AG04450 (cell line): ENCODE results near the gene KIAA1614. TPM values are rescaled to one million over a fixed set of nuclear protein-coding genes. Genes with fewer than 3 reads are reported as not detected.

ENCODE experiments used
- CTCF ChIA-PET: fragments of 300-600, 350-600 bp; formaldehyde crosslinking; extraction: SDS; loops from one replicate; lab custom pipeline; 2022; ENCODE audit warnings: antibody characterized with exemption, inconsistent platforms; lab: Charles Lee
- POLR2A ChIA-PET: fragments of 350-600 bp; formaldehyde crosslinking; extraction: SDS; loops from one replicate; lab custom pipeline; 2021; ENCODE audit warnings: antibody characterized with exemption, inconsistent platforms; lab: Yijun Ruan, JAX
- DNase-seq: peaks from one replicate; pipeline ENCODE4 v3.0.0-alpha.2; 2011; ENCODE audit warnings: low read depth, low spot score
- H3K27ac ChIP-seq: one replicate; pipeline ENCODE4 v1.5.1; 2012; ENCODE audit warnings: low read depth, low read length, control low read depth
- H3K27me3 ChIP-seq: one replicate; pipeline ENCODE4 v1.6.0; 2012; ENCODE audit warnings: low read length; ENCODE audit not compliant: control insufficient read depth, insufficient read depth
- H3K4me3 ChIP-seq: 2 replicates; pipeline ENCODE4 v1.5.1; 2011; ENCODE audit warnings: mild to moderate bottlenecking, low read depth, low read length, control low read depth
- H3K9me3 ChIP-seq: 2 replicates; pipeline ENCODE4 v1.5.1; 2012; ENCODE audit warnings: low read length; ENCODE audit not compliant: control insufficient read depth, insufficient read depth
- CTCF ChIP-seq: IDR thresholded peaks from 2 replicates; pipeline ENCODE4 v1.5.1; 2011; ENCODE audit warnings: low read depth, low read length, control low read depth, inconsistent platforms
- polyA plus RNA-seq: library from polyadenylated mRNA; depleted of rRNA; stranded (reverse); fragments of >200 nt; gene quantifications from 2 replicates; pipeline ENCODE4 v1.2.3, GENCODE V29; 2011

Gene KIAA1614
- polyA plus RNA-seq, 1 experiment: 4.0 TPM

DNA sequence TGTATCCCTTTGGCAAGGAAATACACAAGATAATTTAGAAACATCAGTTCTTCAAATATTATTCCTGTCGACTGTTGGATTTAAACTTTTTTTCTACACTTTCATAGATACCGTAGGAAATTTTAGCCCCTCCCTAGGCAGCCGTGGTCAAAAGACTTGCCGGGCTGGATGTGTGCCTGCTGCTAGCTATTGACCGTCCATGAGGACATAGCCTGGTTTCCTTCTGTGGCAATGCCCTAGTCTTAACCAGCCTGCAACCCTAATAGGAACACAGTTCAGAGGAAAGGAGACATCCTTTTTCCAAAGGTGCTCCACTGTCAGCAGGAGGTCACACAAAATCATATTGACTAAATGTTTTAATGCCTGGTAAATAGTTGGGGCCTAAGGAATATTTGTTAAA lies 20.4 kb upstream of the KIAA1614 start:
- Histone ChIP-seq H3K27ac (no peak overlapping the region), H3K9me3 (peaks cover 1% of the 10 kb centered on the region; the same call in 1 of the 2 replicates), H3K4me3 (no peak overlapping the region), H3K27me3 (no peaks in the 10 kb centered on the region)
- DNase-seq: no peak
- CTCF ChIA-PET: interaction anchor here (0.6 to 1.4 kb wide), 4 partner anchors 11 to 377 kb away, joined by 3 to 6 read pairs (median 3); no protein-coding TSS in a partner anchor
- TF ChIP-seq CTCF: no peak
- POLR2A ChIA-PET: interaction anchor here (0.6 kb wide), 1 partner anchor 361 kb away, joined by 4 read pairs; no protein-coding TSS in a partner anchor

DNA sequence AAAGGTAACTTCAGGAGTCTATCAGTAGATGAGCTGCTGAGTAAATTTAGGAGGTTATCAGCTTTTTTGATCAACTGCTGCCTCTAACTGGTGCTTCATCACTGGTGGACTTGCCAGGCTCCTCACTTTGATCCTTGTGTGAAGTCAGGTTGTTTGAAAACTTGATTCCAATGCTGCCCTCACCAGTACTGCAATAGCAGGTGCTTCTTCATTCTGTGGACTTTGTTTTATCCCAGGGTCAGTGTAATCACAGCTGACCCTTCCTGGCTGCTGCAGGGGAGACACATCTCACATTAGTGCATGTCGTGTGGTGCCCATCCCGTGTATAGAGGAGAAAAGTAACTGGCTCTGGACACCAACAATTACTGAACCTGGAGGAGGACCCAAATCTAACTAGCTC lies 20.0 kb upstream of the KIAA1614 start:
- TF ChIP-seq CTCF: no peak
- ChIA-PET CTCF (interaction anchor here (0.6 to 1.4 kb wide), 3 partner anchors 11 to 377 kb away, joined by 3 to 6 read pairs (median 3); no protein-coding TSS in a partner anchor), POLR2A (interaction anchor here (0.6 kb wide), 1 partner anchor 362 kb away, joined by 4 read pairs; no protein-coding TSS in a partner anchor)
- DNase-seq: no peak
- H3K4me3 ChIP-seq: no peak overlapping the region
- H3K27ac ChIP-seq: no peak overlapping the region
- H3K27me3 ChIP-seq: no peaks in the 10 kb centered on the region
- peaks cover 3% of the 10 kb centered on the region; the same call in 1 of the 2 replicates for H3K9me3 ChIP-seq

DNA sequence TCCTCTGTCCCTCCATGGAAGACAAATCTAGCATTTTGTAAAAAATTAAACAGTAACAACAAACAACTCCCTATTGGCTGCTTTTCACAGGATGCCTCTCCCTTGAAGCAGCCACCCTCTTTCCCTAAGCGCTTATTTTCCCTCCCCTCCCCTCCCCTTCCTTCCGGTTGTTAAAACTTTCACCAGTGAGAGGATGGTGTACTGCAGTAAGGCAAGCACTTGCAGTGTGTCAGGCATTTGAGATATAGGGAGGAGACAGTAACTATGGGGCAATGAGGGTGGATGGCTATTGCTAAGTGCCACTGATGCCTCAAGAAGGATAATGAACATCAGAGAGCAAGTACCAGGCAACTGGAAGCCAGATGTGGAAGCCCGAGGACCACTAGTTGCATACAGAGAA lies 19.1 kb upstream of the KIAA1614 start:
- Histone ChIP-seq H3K27ac (no peak overlapping the region), H3K9me3 (peaks cover 3% of the 10 kb centered on the region; the same call in 1 of the 2 replicates), H3K4me3 (no peak overlapping the region), H3K27me3 (no peaks in the 10 kb centered on the region)
- TF ChIP-seq CTCF: no peak
- DNase-seq: no peak
- ChIA-PET POLR2A (no interaction called here), CTCF (interaction anchor here (1.4 kb wide), 1 partner anchor 12 kb away, joined by 6 read pairs; no protein-coding TSS in a partner anchor)

DNA sequence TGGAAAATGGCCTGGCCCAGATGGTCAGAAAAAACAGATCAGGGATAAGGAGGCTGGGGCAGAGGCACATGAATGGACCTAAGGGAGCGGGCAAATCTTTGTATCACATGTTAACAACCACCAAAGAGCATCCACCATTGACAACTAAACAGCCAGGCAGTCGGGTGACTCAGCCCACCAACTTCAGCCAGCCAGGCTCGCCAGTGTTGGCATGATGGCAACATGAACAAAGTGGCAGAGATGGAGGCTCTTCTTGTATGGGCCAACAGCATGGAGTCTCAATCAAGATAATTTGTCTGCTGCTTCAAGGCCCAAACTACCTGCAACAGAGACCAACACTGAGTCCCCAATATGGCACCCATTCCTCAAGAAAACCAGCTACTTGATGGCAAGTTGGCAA lies 16.5 kb upstream of the KIAA1614 start:
- TF ChIP-seq CTCF: no peak
- H3K27ac ChIP-seq: no peak overlapping the region
- H3K9me3 ChIP-seq: peaks cover 3% of the 10 kb centered on the region; the same call in 1 of the 2 replicates
- POLR2A ChIA-PET: no interaction called here
- no peak for DNase-seq
- no peaks in the 10 kb centered on the region for H3K27me3 ChIP-seq
- CTCF ChIA-PET: interaction anchor here (0.9 kb wide), 1 partner anchor 14 kb away, joined by 3 read pairs; no protein-coding TSS in a partner anchor
- H3K4me3 ChIP-seq: no peak overlapping the region

DNA sequence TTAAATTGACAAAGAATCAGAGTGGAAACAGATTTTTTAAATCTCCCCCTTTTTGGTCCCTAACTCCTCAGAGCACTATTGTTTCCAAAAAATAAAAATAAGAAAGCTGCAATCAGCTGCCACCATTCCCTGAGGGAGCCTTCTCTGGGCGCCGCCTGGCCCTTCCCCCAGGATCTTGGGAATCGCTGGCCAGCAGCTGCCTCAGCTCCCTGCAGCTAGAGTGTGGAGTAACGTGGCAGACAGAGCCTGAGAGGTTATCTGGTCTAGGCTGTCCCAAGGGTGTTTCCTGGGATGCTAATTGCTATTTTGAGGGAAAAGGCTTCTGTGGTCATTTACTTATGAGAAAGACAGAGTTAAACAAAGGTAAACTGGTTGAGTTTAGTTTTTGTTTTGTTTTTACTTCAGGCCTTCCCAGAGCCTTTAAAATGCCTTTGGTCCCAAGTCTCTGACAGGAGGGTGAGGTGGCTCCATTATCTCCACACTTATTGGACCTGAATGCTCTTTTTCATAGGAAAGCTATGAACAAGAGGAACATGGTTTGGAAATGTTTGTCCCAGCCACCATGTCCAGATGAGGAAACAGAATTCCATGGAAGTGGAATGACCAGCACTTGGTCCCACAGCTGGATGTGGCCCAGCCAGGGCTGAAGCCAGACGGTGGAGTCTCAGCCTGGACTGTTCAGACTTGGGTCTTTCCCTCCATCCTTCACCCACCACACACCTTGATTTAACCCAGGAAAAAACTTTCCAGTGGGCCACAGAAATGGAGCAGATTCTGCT lies 14.1 kb upstream of the KIAA1614 start:
- Histone ChIP-seq H3K9me3 (peaks cover 3% of the 10 kb centered on the region; the same call in 1 of the 2 replicates), H3K4me3 (no peak overlapping the region), H3K27me3 (no peaks in the 10 kb centered on the region), H3K27ac (no peak overlapping the region)
- POLR2A ChIA-PET: interaction anchor here (0.6 kb wide), 1 partner anchor 190 kb away, joined by 7 read pairs; no protein-coding TSS in a partner anchor
- TF ChIP-seq CTCF: no peak
- no peak for DNase-seq
- CTCF ChIA-PET: interaction anchor here (2.4 kb wide), 1 partner anchor 17 kb away, joined by 8 read pairs; no protein-coding TSS in a partner anchor
